HCT116 (cell line): ENCODE measurements around the gene HOXD10. TPM values are rescaled to one million over a fixed set of nuclear protein-coding genes. Genes with fewer than 3 reads are reported as not detected.

Source experiments
- ATAC-seq: fragments of 200-7000 bp; cut with Tn5 transposase; 2 replicates; pipeline ENCODE4 v1.9.1; 2020; ENCODE audit warnings: mild to moderate bottlenecking, moderate library complexity
- BruUV-seq: library from RNA; stranded (reverse); fragments of 400-500 nt; replicated peaks from 2 replicates; lab custom pipeline; 2021; lab: Mats Ljungman, UMichigan
- CTCF ChIA-PET: fragments of 300-600 bp; sonication (Branson Sonifier 250); formaldehyde crosslinking; loops from one replicate; lab custom pipeline; 2021; ENCODE audit warnings: antibody characterized with exemption; lab: Charles Lee
- POLR2A ChIA-PET: fragments of 300-600, 350-600 bp; sonication (Branson Sonifier 250); formaldehyde crosslinking; loops from one replicate; lab custom pipeline; 2021; ENCODE audit warnings: antibody characterized with exemption; lab: Charles Lee
- RAD21 ChIA-PET, 2 experiments: fragments of 300-600 bp; sonication (Branson Sonifier 250); formaldehyde crosslinking; loops; one replicate each; lab custom pipeline; 2023; ENCODE audit warnings: low total read pairs in 2 of 2; ENCODE audit not compliant: uncharacterized antibody in 2 of 2, unreplicated experiment in 2 of 2, low non-redundant PET in 1 of 2; lab: Charles Lee
- DNase-seq: peaks from one replicate; pipeline ENCODE4 v3.0.0-alpha.2; 2010; ENCODE audit warnings: low read depth, low spot score
- H2AFZ ChIP-seq: fragments of 200-600 bp; shearing (Covaris generic), sonication (generic); 2 replicates; pipeline ENCODE4 v1.6.1; 2017; ENCODE audit warnings: low read depth, mixed run types, mixed read lengths, antibody characterized with exemption, low read length; ENCODE audit not compliant: poor library complexity, severe bottlenecking
- H3K27ac ChIP-seq: 2 replicates; pipeline ENCODE4 v1.5.1; 2012; ENCODE audit warnings: low read depth, low read length
- H3K27me3 ChIP-seq: fragments of 200-600 bp; sonication (generic); 2 replicates; pipeline ENCODE4 v1.6.1; 2016; ENCODE audit warnings: mixed run types, low read length, mixed read lengths; ENCODE audit not compliant: insufficient read depth
- H3K36me3 ChIP-seq, 2 experiments: fragments of 200-500 bp in 1 of 2; fragments of 200-600 bp in 1 of 2; sonication (Bioruptor generic) in 1 of 2; sonication (generic) in 1 of 2; 2 replicates each; pipeline versions ENCODE4 v1.5.1 to v1.6.1; 2014 to 2016; ENCODE audit warnings: low read length in 2 of 2, inconsistent platforms in 1 of 2, mixed read lengths in 1 of 2, mixed run types in 1 of 2; ENCODE audit not compliant: insufficient read depth in 2 of 2, control insufficient read depth in 1 of 2
- H3K4me1 ChIP-seq, 2 experiments: fragments of 200-600 bp in 1 of 2; sonication (generic) in 1 of 2; 2 replicates each; pipeline versions ENCODE4 v1.5.1 to v1.6.1; 2012 to 2017; ENCODE audit warnings: low read length in 2 of 2, inconsistent platforms in 1 of 2, mild to moderate bottlenecking in 1 of 2, mixed read lengths in 1 of 2, mixed run types in 1 of 2, moderate library complexity in 1 of 2; ENCODE audit not compliant: insufficient read depth in 2 of 2, control insufficient read depth in 1 of 2
- H3K4me2 ChIP-seq: fragments of 200-600 bp; sonication (generic); 2 replicates; pipeline ENCODE4 v1.6.1; 2017; ENCODE audit warnings: mixed run types, low read length, mixed read lengths
- H3K4me3 ChIP-seq, 2 experiments: fragments of 200-600 bp in 1 of 2; sonication (generic) in 1 of 2; replicated peaks in 1 of 2; 2 replicates each; pipeline ENCODE4 v1.5.1; 2011 to 2016; ENCODE audit warnings: low read length in 2 of 2, control low read depth in 1 of 2, low read depth in 1 of 2, mild to moderate bottlenecking in 1 of 2, mixed read lengths in 1 of 2, mixed run types in 1 of 2
- H3K79me2 ChIP-seq: fragments of 200-600 bp; sonication (generic); 2 replicates; pipeline ENCODE4 v1.6.1; 2017; ENCODE audit warnings: mild to moderate bottlenecking, mixed run types, low read length, moderate library complexity, mixed read lengths; ENCODE audit not compliant: insufficient read depth
- H3K9ac ChIP-seq: fragments of 200-600 bp; sonication (generic); 2 replicates; pipeline ENCODE4 v1.6.1; 2016; ENCODE audit warnings: low read length, mixed read lengths
- H3K9me2 ChIP-seq: fragments of 200-600 bp; sonication (generic), shearing (Covaris generic); 2 replicates; pipeline ENCODE4 v1.6.1; 2017; ENCODE audit warnings: mixed run types, mild to moderate bottlenecking, moderate library complexity; ENCODE audit not compliant: insufficient read depth
- H3K9me3 ChIP-seq, 2 experiments: fragments of 200-500 bp in 1 of 2; fragments of 200-600 bp in 1 of 2; sonication (Bioruptor generic) in 1 of 2; sonication (generic) in 1 of 2; 2 replicates each; pipeline ENCODE4 v1.6.1; 2014 to 2017; ENCODE audit warnings: low read length in 2 of 2, mixed read lengths in 2 of 2, inconsistent platforms in 1 of 2, low read depth in 1 of 2, mild to moderate bottlenecking in 1 of 2, mixed run types in 1 of 2, moderate library complexity in 1 of 2; ENCODE audit not compliant: control insufficient read depth in 1 of 2, insufficient read depth in 1 of 2
- H4K20me1 ChIP-seq: fragments of 200-600 bp; sonication (generic), shearing (Covaris generic); 2 replicates; pipeline ENCODE4 v1.6.1; 2017; ENCODE audit warnings: mixed run types, mild to moderate bottlenecking, moderate library complexity; ENCODE audit not compliant: insufficient read depth
- ATF3 ChIP-seq: IDR thresholded peaks from 2 replicates; pipeline ENCODE4 v1.6.1; 2012
- CBX3 ChIP-seq: IDR thresholded peaks from 2 replicates; pipeline ENCODE4 v1.6.1; 2012; ENCODE audit warnings: low read depth
- ELF1 ChIP-seq: IDR thresholded peaks from 2 replicates; pipeline ENCODE4 v1.6.1; 2012; ENCODE audit warnings: low read depth, borderline replicate concordance
- EZH2phosphoT487 ChIP-seq: fragments of 200-600 bp; IDR thresholded peaks from 2 replicates; pipeline ENCODE4 v1.6.1; 2018; ENCODE audit warnings: antibody characterized with exemption, borderline replicate concordance
- JUND ChIP-seq: IDR thresholded peaks from 2 replicates; pipeline ENCODE4 v1.6.1; 2012
- POLR2AphosphoS5 ChIP-seq: IDR thresholded peaks from 2 replicates; pipeline ENCODE4 v1.6.1; 2011; ENCODE audit warnings: mild to moderate bottlenecking, low read depth, low read length, moderate library complexity
- REST ChIP-seq: IDR thresholded peaks from 2 replicates; pipeline ENCODE4 v1.6.1; 2012; ENCODE audit warnings: low read depth
- SIN3A ChIP-seq: IDR thresholded peaks from 2 replicates; pipeline ENCODE4 v1.6.1; 2012; ENCODE audit warnings: low read depth
- TCF7L2 ChIP-seq: IDR thresholded peaks from 2 replicates; pipeline ENCODE4 v1.7.0; 2011; ENCODE audit warnings: borderline replicate concordance, inconsistent platforms; ENCODE audit not compliant: insufficient read depth, insufficient read length; ENCODE audit errors: extremely low read depth
- YY1 ChIP-seq: IDR thresholded peaks from 2 replicates; pipeline ENCODE4 v1.6.1; 2011; ENCODE audit warnings: low read length, low read depth, moderate library complexity, mild to moderate bottlenecking; ENCODE audit not compliant: insufficient replicate concordance; ENCODE audit errors: extremely low read depth
- ZBTB33 ChIP-seq: IDR thresholded peaks from 2 replicates; pipeline ENCODE4 v1.6.1; 2011; ENCODE audit warnings: mild to moderate bottlenecking, low read length, moderate library complexity; ENCODE audit not compliant: insufficient replicate concordance; ENCODE audit errors: extremely low read depth
- ZNF274 ChIP-seq: fragments of 200-500 bp; sonication (Bioruptor generic); IDR thresholded peaks from 2 replicates; pipeline ENCODE4 v1.6.1; 2014; ENCODE audit warnings: mild to moderate bottlenecking, low read depth, low read length, inconsistent platforms
- intact Hi-C: fragments of 100-400 bp; cut with micrococcal nuclease; formaldehyde crosslinking; loops from 2 replicates; pipeline ENCODE4 v1.10.0; 2022
- total RNA-seq: library from RNA; stranded (reverse); gene quantifications from one replicate; pipeline ENCODE4 v1.2.1, GENCODE V29; 2021; ENCODE audit not compliant: unreplicated experiment

The HOXD10 gene
- total RNA-seq, 1 experiment from 2014 or later = not detected

GRCh38 chr2:176137252-176137580 lies 20.6 kb downstream of the HOXD10 start:
- peak overlapping the region; percentile 52 to 61 for H3K4me3 ChIP-seq
- peak overlapping the region; percentile 75 for H3K4me2 ChIP-seq

More at GRCh38 chr2:176137252-176137580, 20.6 kb downstream of the HOXD10 start:
- H3K4me1 ChIP-seq = peaks cover 5 to 22% of the 10 kb centered on the region in 2 experiments; a peak in 3 of 4 replicates
- ChIA-PET CTCF (interaction anchor here (1.1 to 1.4 kb wide), 4 partner anchors 10 to 515 kb away, joined by 4 to 5 read pairs (median 4); no protein-coding TSS in a partner anchor), RAD21 (interaction anchor here in 1 of 2 experiments (1.3 kb wide), 1 partner anchor 318 kb away, joined by 3 read pairs; no protein-coding TSS in a partner anchor)
- H3K27ac ChIP-seq = no peak overlapping the region
- no peak overlapping the region for H2AFZ ChIP-seq
- DNase-seq = no peak
- no peaks in the 10 kb centered on the region for H4K20me1 ChIP-seq
- BruUV-seq = no TSS peak
- no peaks in the 10 kb centered on the region for H3K9me2 ChIP-seq
- no peak for ATAC-seq
- intact Hi-C loops = no loop called here
- H3K27me3 ChIP-seq = no peaks in the 10 kb centered on the region
- H3K36me3 ChIP-seq = no peaks in the 10 kb centered on the region
- H3K79me2 ChIP-seq = no peaks in the 10 kb centered on the region
- TF ChIP-seq CBX3 = no peak
- TF ChIP-seq POLR2AphosphoS5 = no peak
- no peak for TF ChIP-seq ZBTB33
- TF ChIP-seq ATF3 = no peak
- TF ChIP-seq EZH2phosphoT487 = no peak
- TF ChIP-seq YY1 = no peak
- no peak for TF ChIP-seq SIN3A
- TF ChIP-seq TCF7L2 = no peak
- no peak for TF ChIP-seq JUND
- TF ChIP-seq REST = no peak
- TF ChIP-seq ZNF274 = no peak
- no peak for TF ChIP-seq ELF1
- TF ChIP-seq, all 23 proteins: peak for 0
- Histone ChIP-seq H3K9me3 (no peaks in the 10 kb centered on the region), H3K9ac (peak overlapping the region; percentile 58)
- POLR2A ChIA-PET = no interaction called here
